Heart right ventricle (tissue), 16 donors: ENCODE results near the gene ZNF764. TPM values are rescaled to one million over a fixed set of nuclear protein-coding genes. Genes with fewer than 3 reads are reported as not detected.

ENCODE experiments used
- ATAC-seq, 8 donors: fragments of 200-7000 bp; cut with Tn5 transposase; one replicate each; pipeline ENCODE4 v1.9.1; 2020; ENCODE audit warnings: mild to moderate bottlenecking in 8 of 8, moderate library complexity in 8 of 8, moderate number of reproducible peaks in 1 of 8
- DNase-seq, 2 donors: peaks; one replicate each; pipeline ENCODE4 v3.0.0-alpha.2; 2020
- H3K27ac ChIP-seq, 10 donors: fragments of 200-600 bp; sonication (generic) in 2 of 10; one replicate each; pipeline versions ENCODE4 v1.5.0 to v1.8.0; 2020 to 2022; ENCODE audit warnings: mild to moderate bottlenecking in 3 of 10
- H3K27me3 ChIP-seq, 7 donors: fragments of 200-600 bp; one replicate each; pipeline ENCODE4 v1.8.0; 2021 to 2022; ENCODE audit warnings: mild to moderate bottlenecking in 2 of 7
- H3K36me3 ChIP-seq, 9 donors: fragments of 200-600 bp; sonication (generic) in 1 of 9; one replicate each; pipeline versions ENCODE4 v1.5.0 to v1.8.0; 2020 to 2022; ENCODE audit warnings: mild to moderate bottlenecking in 2 of 9
- H3K4me1 ChIP-seq, 9 donors: fragments of 200-600 bp; sonication (generic) in 1 of 9; one replicate each; pipeline versions ENCODE4 v1.5.0 to v1.8.0; 2020 to 2022; ENCODE audit warnings: mild to moderate bottlenecking in 4 of 9
- H3K4me3 ChIP-seq, 10 donors: fragments of 200-600 bp; sonication (generic) in 2 of 10; one replicate each; pipeline versions ENCODE4 v1.5.0 to v1.8.0; 2020 to 2022; ENCODE audit warnings: mild to moderate bottlenecking in 7 of 10, moderate library complexity in 2 of 10
- H3K9me3 ChIP-seq, 11 donors: fragments of 200-600 bp in 10 of 11; sonication (generic) in 2 of 11; one replicate each; pipeline versions ENCODE4 v1.5.0 to v1.8.0; 2013 to 2022; ENCODE audit warnings: mild to moderate bottlenecking in 2 of 11, control low read depth in 1 of 11, moderate library complexity in 1 of 11
- CTCF ChIP-seq, 9 donors: fragments of 200-600 bp; sonication (generic) in 2 of 9; IDR thresholded peaks; one replicate each; pipeline versions ENCODE4 v1.5.0 to v1.8.0; 2021 to 2022; ENCODE audit warnings: antibody characterized with exemption in 9 of 9, mild to moderate bottlenecking in 5 of 9, moderate library complexity in 1 of 9
- WGBS, 2 donors: extraction: QIAGEN DNeasy Blood & Tissue Kit; methylation state at CpG; one replicate each; pipeline ENCODE4 v1.1.7; 2013; ENCODE audit warnings: inconsistent platforms in 1 of 2; 5-methylcytosine and 5-hydroxymethylcytosine counted together
- intact Hi-C, 10 donors: fragments of 100-400 bp; cut with DNase I; formaldehyde crosslinking; loops; one replicate each; pipeline versions ENCODE4 v1.11.1 to v1.14.2; 2022
- polyA plus RNA-seq, 2 donors: library from polyadenylated mRNA; stranded (reverse); fragments of 200-250 nt; gene quantifications; one replicate each; pipeline ENCODE4 v1.2.3, GENCODE V29; 2013
- total RNA-seq, 10 donors: library from RNA; stranded (reverse); fragmentation: NEBNext Ultra II Directional in 3 of 10; extraction: Animal tissue kit (Norgen Biotek cat#: 25700) in 3 of 10; gene quantifications; one replicate each; pipeline versions ENCODE4 v1.2.1 to v1.2.4, GENCODE V29; 2021 to 2023
- donor health status: Arrhythmogenic right ventricular cardiomyopathy.
- donor health status: ischemic (EF 13 %, LVEDD 7.1; RV severe dilation, severe dysfunction).
- donor health status: healthy with polysubstance abuse.
- donor health status: DM: no; HTN: yes; CAD: no.
- donor health status: DM: no; HTN: no; CAD: no.
- donor health status: ischemic (EF 25% LVEDD 6.9; RV normal size, moderate dysfunction).
- donor health status: ischemic (EF 25% LVEDD 5.7; RV mildly dilated, moderate dysfunction).
- donor health status: healthy.
- donor health status: DM: yes; HTN: yes; CAD: no.
- donor health status: Ischemic cardiomyopathy.
- donor health status: ischemic (EF 35%, LVEDD 5.7; RV mildly dilated, moderate dysfunction).
- donor health status: nonischemic (EF 11% LVEDD 7.7; RV severe dilation, severe dysfunction).
- donor health status: DM: yes; HTN: yes; CAD: no.
- donor health status: PGD.
- donor health status: ischemic (EF 29% LVEDD 5.4; RV normal size, mild dysfunction).
- donor health status: nonischemic (EF 23%, LVEDD 6.1; RV moderate dilation, normal function).

Gene ZNF764
- total and polyA plus RNA-seq, 12 donors = 5.6 to 15.3 (median 10.3) TPM

GRCh38 chr16:30521873-30522641 lies 36.1 kb downstream of the ZNF764 start:
- H3K27ac ChIP-seq = no peak overlapping the region
- DNase-seq (no peak), ATAC-seq (no peak)
- no peaks in the 10 kb centered on the region for H3K27me3 ChIP-seq
- H3K4me3 ChIP-seq = no peak overlapping the region
- WGBS, 2 donors = 40 to 52% methylated on average over 11 of the region's 11 CpGs
- H3K4me1 ChIP-seq = peaks cover 2 to 29% (median 17%) of the 10 kb centered on the region in 9 donors
- peaks cover 0 to 50% (median 0%) of the 10 kb centered on the region in 9 donors for H3K36me3 ChIP-seq
- no peak for TF ChIP-seq CTCF (IDR thresholded peaks at IDR 0.05)
- intact Hi-C loops = loop anchor here in 2 of 10 donors (10.0 kb wide), 3 partner anchors 53 to 133 kb away; partner anchors contain the start of genes FBRS (in 1 of the 2), PRR14 (in 1 of the 2), SEPHS2 (in 1 of the 2) and ZNF688 (in 1 of the 2)
- no peaks in the 10 kb centered on the region for H3K9me3 ChIP-seq

GRCh38 chr16:30521476-30521872 lies 36.7 kb downstream of the ZNF764 start:
- H3K27ac ChIP-seq = no peak overlapping the region
- peaks cover 2 to 29% (median 17%) of the 10 kb centered on the region in 9 donors for H3K4me1 ChIP-seq
- no peak for DNase-seq
- H3K36me3 ChIP-seq = peaks cover 0 to 56% (median 0%) of the 10 kb centered on the region in 9 donors
- ATAC-seq = no peak
- WGBS, 2 donors = 92 to 93% methylated on average over 7 of the region's 7 CpGs
- no peaks in the 10 kb centered on the region for H3K27me3 ChIP-seq
- H3K4me3 ChIP-seq = no peak overlapping the region
- TF ChIP-seq CTCF (IDR thresholded peaks at IDR 0.05) = no peak
- H3K9me3 ChIP-seq = no peaks in the 10 kb centered on the region
- intact Hi-C loops = loop anchor here in 2 of 10 donors (10.0 kb wide), 3 partner anchors 53 to 133 kb away; partner anchors contain the start of genes FBRS (in 1 of the 2), PRR14 (in 1 of the 2), SEPHS2 (in 1 of the 2) and ZNF688 (in 1 of the 2)

- Histone ChIP-seq H3K4me1 (peaks cover 0 to 13% (median 6%) of the 10 kb centered on the region in 9 donors), H3K4me3 (no peak overlapping the region), H3K36me3 (peaks cover 0 to 69% (median 0%) of the 10 kb centered on the region in 9 donors), H3K27ac (no peak overlapping the region), H3K27me3 (no peaks in the 10 kb centered on the region), H3K9me3 (no peaks in the 10 kb centered on the region)
- DNase-seq (no peak), ATAC-seq (no peak)
- WGBS, 2 donors = 88 to 91% methylated on average over 20 of the region's 20 CpGs
- intact Hi-C loops = loop anchor here in 3 of 10 donors (5.0 to 10.0 kb wide), 4 partner anchors 55 to 135 kb away; partner anchors contain the start of genes FBRS (in 1 of the 3), PRR14 (in 1 of the 3), SEPHS2 (in 1 of the 3) and ZNF688 (in 1 of the 3)
- no peak for TF ChIP-seq CTCF (IDR thresholded peaks at IDR 0.05)
These were observed 38.8 kb downstream of the ZNF764 start for GRCh38 chr16:30519120-30520049.

- TF ChIP-seq CTCF (IDR thresholded peaks at IDR 0.05) = no peak
- Histone ChIP-seq H3K9me3 (no peaks in the 10 kb centered on the region), H3K36me3 (peaks cover 0 to 76% (median 0%) of the 10 kb centered on the region in 9 donors), H3K27ac (no peak overlapping the region), H3K4me1 (peaks cover 0 to 5% (median 0%) of the 10 kb centered on the region in 9 donors), H3K4me3 (no peak overlapping the region), H3K27me3 (no peaks in the 10 kb centered on the region)
- DNase-seq (no peak), ATAC-seq (no peak)
- intact Hi-C loops = loop anchor here in 1 of 10 donors (5.0 kb wide), 1 partner anchor 61 kb away; no protein-coding TSS in a partner anchor
- WGBS, 2 donors = 86% methylated on average over 10 of the region's 10 CpGs
These were observed 39.6 kb downstream of the ZNF764 start for GRCh38 chr16:30518552-30518951.
